ENCODE data around the gene SLC9A8. TPM values are rescaled to one million over a fixed set of nuclear protein-coding genes. Genes with fewer than 3 reads are reported as not detected.

Gene SLC9A8
- total RNA-seq, 1 donor from 2014 or later = 8.8 TPM

DNA sequence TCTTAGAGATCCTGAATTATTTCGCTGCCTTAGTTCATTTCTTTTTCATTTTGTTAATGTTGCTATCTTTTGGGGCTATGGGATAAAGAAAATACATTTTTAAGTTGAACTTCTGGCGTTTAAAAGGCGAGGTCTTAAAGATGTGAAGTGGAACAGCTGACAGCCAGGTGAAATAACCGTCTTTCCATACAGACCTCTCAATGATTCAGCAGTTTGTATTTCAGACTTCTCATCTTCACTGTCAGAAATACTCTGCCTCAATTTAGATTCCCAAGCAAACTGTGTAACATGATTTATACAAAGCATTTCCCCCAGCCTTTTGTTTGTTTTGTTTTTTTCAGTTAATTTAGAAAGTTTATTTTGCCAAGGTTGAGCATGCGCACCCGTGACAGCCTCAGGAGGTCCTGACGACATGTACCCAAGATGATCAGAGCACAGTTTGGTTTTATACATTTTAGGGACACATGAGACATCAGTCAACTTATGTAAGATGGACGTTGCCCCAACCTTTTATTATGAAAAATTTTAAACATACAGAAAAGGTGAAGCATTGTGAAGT lies 40.0 kb downstream of the SLC9A8 start:
- no peaks in the 10 kb centered on the region for H3K27me3 ChIP-seq
- no peak for TF ChIP-seq POLR2A (IDR thresholded peaks at IDR 0.05)
- TF ChIP-seq, protein P1, sequence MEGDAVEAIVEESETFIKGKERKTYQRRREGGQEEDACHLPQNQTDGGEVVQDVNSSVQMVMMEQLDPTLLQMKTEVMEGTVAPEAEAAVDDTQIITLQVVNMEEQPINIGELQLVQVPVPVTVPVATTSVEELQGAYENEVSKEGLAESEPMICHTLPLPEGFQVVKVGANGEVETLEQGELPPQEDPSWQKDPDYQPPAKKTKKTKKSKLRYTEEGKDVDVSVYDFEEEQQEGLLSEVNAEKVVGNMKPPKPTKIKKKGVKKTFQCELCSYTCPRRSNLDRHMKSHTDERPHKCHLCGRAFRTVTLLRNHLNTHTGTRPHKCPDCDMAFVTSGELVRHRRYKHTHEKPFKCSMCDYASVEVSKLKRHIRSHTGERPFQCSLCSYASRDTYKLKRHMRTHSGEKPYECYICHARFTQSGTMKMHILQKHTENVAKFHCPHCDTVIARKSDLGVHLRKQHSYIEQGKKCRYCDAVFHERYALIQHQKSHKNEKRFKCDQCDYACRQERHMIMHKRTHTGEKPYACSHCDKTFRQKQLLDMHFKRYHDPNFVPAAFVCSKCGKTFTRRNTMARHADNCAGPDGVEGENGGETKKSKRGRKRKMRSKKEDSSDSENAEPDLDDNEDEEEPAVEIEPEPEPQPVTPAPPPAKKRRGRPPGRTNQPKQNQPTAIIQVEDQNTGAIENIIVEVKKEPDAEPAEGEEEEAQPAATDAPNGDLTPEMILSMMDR (IDR thresholded peaks at IDR 0.05) = no peak
- no peak for TF ChIP-seq POLR2AphosphoS5 (IDR thresholded peaks at IDR 0.05; ENCODE audit: insufficient read depth in 1 of 2, low read depth in 1 of 2)
- peaks cover 22% of the 10 kb centered on the region for H3K4me1 ChIP-seq
- intact Hi-C loops (cut with DNase I) = no loop called here
- no peak for DNase-seq (ENCODE audit: extremely low spot score in 2 of 2)
- H3K4me3 ChIP-seq = no peak overlapping the region
- H3K9me3 ChIP-seq = no peaks in the 10 kb centered on the region
- no peak overlapping the region for H3K27ac ChIP-seq
- peaks cover 0 to 20% of the 10 kb centered on the region in 2 donors for H3K36me3 ChIP-seq

DNA sequence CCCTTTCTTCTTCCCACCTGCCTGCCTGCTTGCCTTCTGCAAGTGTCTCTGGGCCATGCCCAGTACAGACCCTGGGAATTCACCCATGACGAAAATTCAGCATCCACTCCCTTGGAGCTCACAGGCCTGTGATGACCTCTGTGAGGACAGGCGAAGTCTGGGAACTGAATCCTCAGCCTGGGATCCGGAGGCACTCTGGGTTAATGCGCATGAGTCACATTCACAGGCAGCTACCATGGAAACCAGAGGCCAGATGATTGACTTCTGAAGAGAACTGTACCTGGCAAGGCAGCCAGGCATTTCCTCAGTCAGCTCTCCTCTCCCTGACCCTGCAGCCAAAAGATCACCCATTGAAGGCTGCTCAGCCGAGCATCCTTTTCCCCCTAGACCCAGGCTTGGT lies 41.0 kb downstream of the SLC9A8 start:
- no peak overlapping the region for H3K27ac ChIP-seq
- H3K4me3 ChIP-seq = no peak overlapping the region
- intact Hi-C loops (cut with DNase I) = no loop called here
- no peaks in the 10 kb centered on the region for H3K27me3 ChIP-seq
- DNase-seq (ENCODE audit: extremely low spot score in 2 of 2) = no peak
- peaks cover 22% of the 10 kb centered on the region for H3K4me1 ChIP-seq
- no peaks in the 10 kb centered on the region for H3K9me3 ChIP-seq
- H3K36me3 ChIP-seq = peaks cover 0 to 16% of the 10 kb centered on the region in 2 donors
- TF ChIP-seq, protein P1 (IDR thresholded peaks at IDR 0.05) = no peak
- TF ChIP-seq POLR2AphosphoS5 (IDR thresholded peaks at IDR 0.05; ENCODE audit: insufficient read depth in 1 of 2, low read depth in 1 of 2) = no peak
- TF ChIP-seq POLR2A (IDR thresholded peaks at IDR 0.05) = no peak

DNA sequence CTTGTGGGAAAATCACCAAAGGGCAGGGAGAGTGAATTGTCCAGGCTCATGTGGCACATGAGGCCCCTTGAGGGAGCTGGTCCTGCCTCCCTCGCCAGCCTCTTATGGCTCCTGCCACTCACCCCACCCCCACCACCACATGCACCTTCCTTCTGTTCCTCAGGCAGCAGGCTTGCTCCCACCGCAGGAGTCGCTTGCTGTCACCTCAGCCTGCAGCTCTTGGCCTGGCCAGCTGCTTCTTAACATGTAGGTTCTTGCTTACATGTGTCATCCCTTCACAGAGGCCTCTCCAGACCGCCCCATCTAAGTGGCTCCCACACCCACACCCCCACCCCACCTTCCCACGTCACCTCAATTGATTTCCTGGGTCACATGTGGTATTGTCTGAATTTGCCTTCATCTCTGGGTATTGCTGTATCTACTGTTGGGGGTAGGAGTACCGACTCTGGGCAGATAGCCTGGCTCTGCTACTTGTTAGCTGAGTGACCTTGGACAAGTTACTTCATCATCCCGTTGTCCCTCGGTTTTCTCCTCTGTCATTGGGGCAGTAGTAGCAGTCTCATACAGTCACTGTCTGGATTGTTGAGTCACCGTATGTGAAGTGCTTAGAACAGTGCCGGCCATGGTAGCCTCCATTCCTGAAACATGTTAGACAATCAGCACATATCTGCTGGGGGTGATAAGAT lies 41.7 kb downstream of the SLC9A8 start:
- Histone ChIP-seq H3K9me3 (no peaks in the 10 kb centered on the region), H3K27me3 (no peaks in the 10 kb centered on the region), H3K36me3 (peaks cover 0 to 12% of the 10 kb centered on the region in 2 donors), H3K4me1 (peaks cover 22% of the 10 kb centered on the region), H3K4me3 (no peak overlapping the region), H3K27ac (no peak overlapping the region)
- no peak for TF ChIP-seq POLR2AphosphoS5 (IDR thresholded peaks at IDR 0.05; ENCODE audit: insufficient read depth in 1 of 2, low read depth in 1 of 2)
- TF ChIP-seq, protein P1 (IDR thresholded peaks at IDR 0.05) = no peak
- TF ChIP-seq POLR2A (IDR thresholded peaks at IDR 0.05) = no peak
- no peak for DNase-seq (ENCODE audit: extremely low spot score in 2 of 2)
- intact Hi-C loops (cut with DNase I) = no loop called here

DNA sequence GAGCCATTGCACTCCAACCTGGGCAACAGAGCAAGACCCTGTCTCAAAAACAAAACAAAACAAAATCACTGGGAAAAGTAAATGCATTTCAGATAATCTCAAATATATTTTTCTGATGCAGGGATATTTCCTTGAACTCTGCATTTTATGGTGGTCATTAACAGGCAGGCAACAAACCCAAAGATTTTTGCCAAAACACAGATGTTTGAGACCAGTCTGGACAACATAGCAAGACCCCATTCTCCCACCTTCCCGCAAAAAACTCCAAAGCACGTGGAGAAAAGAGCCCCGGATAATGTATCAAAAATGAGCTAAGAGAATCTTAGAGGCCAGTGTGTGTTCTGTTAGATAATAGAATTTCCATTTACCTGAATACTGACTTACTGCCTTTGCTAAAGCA lies 44.3 kb downstream of the SLC9A8 start:
- Histone ChIP-seq H3K9me3 (no peaks in the 10 kb centered on the region), H3K27me3 (no peaks in the 10 kb centered on the region), H3K27ac (no peak overlapping the region), H3K36me3 (peaks cover 0 to 12% of the 10 kb centered on the region in 2 donors), H3K4me1 (peaks cover 5% of the 10 kb centered on the region), H3K4me3 (no peak overlapping the region)
- TF ChIP-seq POLR2AphosphoS5 (IDR thresholded peaks at IDR 0.05; ENCODE audit: insufficient read depth in 1 of 2, low read depth in 1 of 2) (no peak), POLR2A (IDR thresholded peaks at IDR 0.05) (no peak)
- TF ChIP-seq, protein P1 (IDR thresholded peaks at IDR 0.05) = no peak
- DNase-seq (ENCODE audit: extremely low spot score in 2 of 2) = no peak
- intact Hi-C loops (cut with DNase I) = no loop called here

DNA sequence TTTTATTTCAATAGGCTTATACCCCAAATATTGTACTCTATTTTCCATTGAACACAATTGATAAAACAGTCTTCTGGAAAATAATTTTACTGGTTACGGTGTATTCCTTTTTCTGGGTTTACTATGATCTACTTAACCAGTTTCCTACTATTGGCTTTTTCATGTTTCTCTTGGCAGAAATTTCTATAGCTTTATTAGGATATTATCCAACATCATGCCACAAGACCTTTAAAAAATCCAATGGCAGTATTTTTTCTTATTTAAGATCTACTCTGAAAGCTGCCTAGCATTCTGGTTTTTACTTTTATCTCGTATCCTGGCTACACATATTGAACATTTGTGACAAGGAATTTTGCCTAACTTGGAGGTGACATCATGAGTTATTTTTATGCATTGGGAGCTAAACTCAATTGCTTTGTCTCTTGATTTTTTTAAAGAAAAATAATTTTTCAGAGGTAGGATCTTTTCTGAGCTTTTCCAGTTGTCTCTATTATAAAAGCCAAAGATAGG lies 45.5 kb downstream of the SLC9A8 start:
- no peaks in the 10 kb centered on the region for H3K27me3 ChIP-seq
- H3K36me3 ChIP-seq = peaks cover 0 to 13% of the 10 kb centered on the region in 2 donors
- intact Hi-C loops (cut with DNase I) = no loop called here
- TF ChIP-seq POLR2AphosphoS5 (IDR thresholded peaks at IDR 0.05; ENCODE audit: insufficient read depth in 1 of 2, low read depth in 1 of 2) (no peak), POLR2A (IDR thresholded peaks at IDR 0.05) (no peak)
- TF ChIP-seq, protein P1 (IDR thresholded peaks at IDR 0.05) = no peak
- no peak overlapping the region for H3K27ac ChIP-seq
- no peaks in the 10 kb centered on the region for H3K9me3 ChIP-seq
- H3K4me1 ChIP-seq = no peaks in the 10 kb centered on the region
- no peak for DNase-seq (ENCODE audit: extremely low spot score in 2 of 2)
- H3K4me3 ChIP-seq = no peak overlapping the region

Data from vagina (tissue), 2 donors.